GM21515 (cell line): ENCODE measurements around the gene RAD1.

Source experiments
- ATAC-seq: cut with Tn5 transposase; IDR thresholded peaks from one replicate; pipeline ENCODE4 v1.9.1; 2021; ENCODE audit not compliant: unreplicated experiment

RAD1 gene

DNA sequence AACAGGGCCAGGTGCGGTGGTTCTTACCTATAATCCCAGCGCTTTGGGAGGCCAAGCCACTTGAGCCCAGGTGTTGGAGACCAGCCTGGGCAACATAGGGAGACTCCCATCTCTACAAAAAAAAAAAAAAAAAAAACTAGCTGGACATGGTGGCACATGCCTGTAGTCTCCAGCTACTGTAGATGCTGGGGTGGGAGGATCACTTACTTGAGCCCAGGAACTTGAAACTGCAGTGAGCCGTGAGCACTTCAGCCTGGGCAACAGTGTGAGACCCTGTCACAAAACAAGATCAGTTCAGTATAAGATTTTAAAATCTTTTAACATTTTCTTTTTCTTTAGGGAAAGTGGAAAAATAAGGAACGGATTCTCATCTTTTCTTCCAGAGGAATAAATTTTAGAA lies 2.7 kb upstream of the RAD1 start:
- ATAC-seq: no peak

DNA sequence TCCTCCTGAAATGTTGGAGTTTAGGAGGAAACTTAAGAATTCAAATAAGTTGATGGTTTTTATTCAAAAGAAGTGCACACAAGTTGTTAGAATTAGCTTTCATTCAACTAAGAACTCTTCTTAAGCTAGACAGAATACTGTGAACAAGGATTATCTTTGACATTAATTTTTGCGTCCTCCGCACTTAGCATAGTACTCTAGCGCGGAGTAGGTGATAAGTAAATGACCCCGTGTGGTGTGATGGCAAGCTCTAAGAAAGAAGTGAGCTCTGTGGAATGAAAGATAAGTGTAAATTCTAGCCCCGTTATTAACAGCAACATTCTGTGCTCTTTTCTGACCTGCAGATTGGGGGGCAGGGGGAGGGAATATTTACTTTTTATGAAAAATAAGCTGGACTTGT lies 1.2 kb upstream of the RAD1 start:
- ATAC-seq: no peak

DNA sequence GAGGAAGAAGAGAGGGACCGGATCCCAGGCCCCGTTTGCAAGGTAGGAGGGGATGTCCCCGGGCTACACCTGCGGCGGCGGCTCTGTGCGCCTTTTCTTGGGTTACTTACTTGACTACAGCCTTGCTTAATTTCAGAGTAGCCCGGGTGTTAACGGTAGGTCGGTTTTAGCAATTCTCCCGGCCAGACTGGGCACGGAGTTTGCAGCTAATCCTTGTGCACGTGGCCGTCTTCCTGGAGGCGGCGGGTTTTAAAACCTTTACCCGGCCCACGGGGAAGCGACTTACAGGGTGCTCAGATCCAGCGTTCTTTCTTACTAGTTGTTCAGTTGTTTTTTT lies 520 bp upstream of the RAD1 start:
- ATAC-seq: peak; percentile 10

- peak; percentile 17 for ATAC-seq
These were observed 599 bp downstream of the RAD1 start for GRCh38 chr5:34914671-34915138.

- ATAC-seq: no peak
These were observed 2.2 kb downstream of the RAD1 start for GRCh38 chr5:34913072-34913471.

- no peak for ATAC-seq
These were observed 9.7 kb downstream of the RAD1 start for GRCh38 chr5:34905564-34905963.

GRCh38 chr5:34903260-34903659 lies 12.0 kb downstream of the RAD1 start:
- no peak for ATAC-seq

DNA sequence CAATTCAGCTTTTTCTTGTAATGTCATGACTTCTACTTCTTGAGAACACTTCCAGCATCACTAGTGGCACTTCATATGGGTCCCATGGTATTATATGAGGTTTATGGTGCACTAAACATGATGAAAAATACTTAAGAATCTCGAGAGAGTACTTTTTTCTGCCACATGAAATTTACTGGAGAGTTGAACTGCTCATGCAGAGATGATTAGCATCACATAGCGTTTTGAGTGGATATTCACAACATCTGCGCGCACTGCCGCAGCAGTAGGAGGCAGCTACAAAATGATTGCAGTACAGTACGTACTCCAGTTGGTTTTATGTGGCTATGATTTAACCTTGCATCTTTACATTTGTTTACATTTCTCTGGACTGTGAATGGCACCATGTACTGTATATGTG lies 14.7 kb downstream of the RAD1 start:
- no peak for ATAC-seq

DNA sequence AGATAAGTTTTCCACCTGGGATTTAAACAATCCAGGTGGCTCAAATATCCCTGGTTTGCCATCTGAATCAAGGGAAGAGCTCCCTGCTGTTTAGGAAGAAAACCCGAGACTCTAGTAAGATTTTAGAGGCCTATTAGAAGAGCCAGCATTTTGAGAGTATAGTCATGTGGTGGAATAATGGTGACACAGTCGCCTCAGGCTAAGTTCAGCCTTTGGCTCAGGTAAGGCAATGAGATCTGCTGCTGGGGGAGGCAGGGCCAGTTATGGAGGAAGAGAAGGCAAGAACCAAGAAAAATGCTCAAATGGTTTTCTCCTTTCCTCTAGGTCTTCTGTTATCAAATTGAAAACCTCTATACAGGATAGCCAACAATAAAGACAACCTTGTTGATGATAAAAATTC lies 16.2 kb downstream of the RAD1 start:
- ATAC-seq: no peak

- peak; percentile 88 for ATAC-seq
These were observed 16.9 kb downstream of the RAD1 start for GRCh38 chr5:34898258-34898895.

DNA sequence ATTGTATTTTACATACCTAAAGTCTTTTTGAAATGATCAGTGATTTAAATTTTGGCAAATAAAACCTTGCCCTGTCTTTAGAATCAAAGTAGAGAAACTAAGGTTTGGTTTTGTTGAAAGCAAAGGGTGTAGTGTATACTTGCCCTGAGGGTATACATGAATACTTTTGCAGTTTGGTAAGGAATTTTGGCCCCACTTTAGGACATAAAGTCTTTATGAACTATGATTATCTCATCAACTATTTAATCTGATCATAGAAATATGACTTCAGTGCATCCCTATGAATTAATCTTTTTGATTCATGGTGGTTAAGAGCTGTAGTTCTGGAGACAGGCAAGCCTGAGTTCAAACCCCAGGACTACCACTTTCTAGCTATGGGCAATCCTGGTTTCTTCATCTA lies 17.7 kb downstream of the RAD1 start:
- no peak for ATAC-seq

GRCh38 chr5:34895641-34896419 lies 19.5 kb downstream of the RAD1 start:
- ATAC-seq: no peak

- ATAC-seq: no peak
These were observed 20.6 kb downstream of the RAD1 start for GRCh38 chr5:34894716-34895115.

- no peak for ATAC-seq
These were observed 22.9 kb downstream of the RAD1 start for GRCh38 chr5:34892414-34892813.

DNA sequence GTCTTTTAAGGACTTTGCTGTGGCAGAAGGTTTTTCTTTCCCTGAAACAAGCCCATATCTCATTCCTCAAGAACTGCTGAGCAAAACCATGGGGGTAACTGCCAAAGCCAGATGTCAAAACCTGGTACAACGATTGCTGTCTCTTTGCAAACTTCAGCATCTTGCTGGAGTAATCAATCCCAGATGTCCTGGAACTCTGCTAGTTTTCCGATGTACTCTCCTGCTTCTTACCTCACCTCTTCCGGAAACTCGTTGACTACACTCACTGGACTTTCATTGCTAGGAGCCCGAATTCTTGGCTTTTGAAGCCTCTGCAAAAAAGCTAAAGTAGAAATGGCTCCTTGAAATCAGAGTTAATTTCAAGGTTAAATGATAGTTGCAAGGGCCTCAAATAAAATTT lies 23.3 kb downstream of the RAD1 start:
- no peak for ATAC-seq

GRCh38 chr5:34889394-34889793 lies 25.9 kb downstream of the RAD1 start:
- no peak for ATAC-seq

DNA sequence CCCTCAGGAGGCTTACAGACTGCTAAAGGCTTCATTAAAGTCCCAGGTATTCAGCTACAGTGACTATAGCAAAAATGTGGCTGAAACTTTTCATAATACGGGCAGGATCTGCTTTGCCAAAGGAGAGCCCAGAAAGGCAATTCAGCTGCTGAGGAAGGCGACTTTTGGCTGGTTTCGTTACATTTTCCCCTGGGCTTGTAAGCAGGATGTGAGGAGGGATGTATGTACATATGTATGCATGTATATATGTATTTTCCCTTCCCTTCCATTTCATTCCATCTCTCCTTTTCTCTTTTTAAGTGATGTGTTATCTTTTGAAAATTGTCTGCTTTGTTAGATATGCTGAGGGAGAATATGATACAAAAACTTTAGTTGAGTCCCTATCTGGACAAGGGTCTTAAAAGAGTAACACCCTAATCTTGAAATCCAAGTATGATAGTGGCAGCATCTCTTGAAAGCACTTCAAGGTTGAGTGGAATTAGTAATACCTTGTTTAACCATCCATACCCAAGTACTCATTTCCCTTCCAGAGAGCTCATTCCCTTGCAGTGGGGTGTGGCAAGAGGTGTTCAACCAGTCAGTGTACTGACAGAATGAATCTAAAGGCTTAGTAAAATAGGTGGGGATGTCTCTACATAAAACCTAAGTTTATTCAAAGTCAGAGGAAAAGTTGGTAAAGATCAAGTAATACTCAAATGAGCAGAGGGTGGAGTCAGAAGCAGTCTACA lies 28.7 kb downstream of the RAD1 start:
- ATAC-seq: no peak

GRCh38 chr5:34881246-34881645 lies 34.1 kb downstream of the RAD1 start:
- no peak for ATAC-seq

- ATAC-seq: no peak
These were observed 39.0 kb downstream of the RAD1 start for GRCh38 chr5:34876275-34876674.

DNA sequence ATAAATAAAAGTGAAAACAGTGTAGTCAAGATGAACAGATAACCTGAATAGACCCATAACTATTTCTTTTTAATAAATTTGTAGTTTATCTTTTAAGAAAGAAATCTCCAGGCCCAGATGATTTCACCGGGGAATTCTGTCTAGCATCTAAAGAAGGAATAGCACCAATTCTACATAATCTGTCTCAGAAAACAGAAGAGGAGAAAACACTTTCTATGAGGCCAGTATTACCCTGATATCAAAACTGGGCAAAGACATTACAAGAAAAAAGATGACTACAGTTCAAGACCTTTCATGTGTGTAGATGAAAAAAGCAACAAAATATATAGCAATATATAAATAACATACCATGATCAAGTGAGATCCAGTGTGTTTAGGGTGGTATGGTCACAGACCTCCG lies 44.9 kb downstream of the RAD1 start:
- ATAC-seq: no peak

DNA sequence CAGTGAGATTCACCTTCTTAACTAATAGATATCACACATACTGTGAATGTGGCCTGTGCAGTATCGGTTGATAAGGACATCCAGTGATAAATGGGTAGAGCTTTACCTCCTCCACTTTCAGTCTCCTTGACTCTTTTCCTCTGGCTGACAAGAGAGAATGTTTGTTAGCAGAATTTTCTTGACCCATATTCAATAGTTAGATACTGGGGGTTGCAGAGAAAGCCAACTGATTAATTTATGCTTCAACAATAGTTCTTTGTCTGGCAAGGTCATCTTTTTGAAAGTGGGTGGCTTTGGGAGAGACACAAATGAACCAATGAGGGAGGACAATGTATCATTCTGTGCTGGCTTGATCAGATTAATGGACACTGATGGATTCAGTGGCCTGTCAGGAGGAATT lies 46.0 kb downstream of the RAD1 start:
- no peak for ATAC-seq

DNA sequence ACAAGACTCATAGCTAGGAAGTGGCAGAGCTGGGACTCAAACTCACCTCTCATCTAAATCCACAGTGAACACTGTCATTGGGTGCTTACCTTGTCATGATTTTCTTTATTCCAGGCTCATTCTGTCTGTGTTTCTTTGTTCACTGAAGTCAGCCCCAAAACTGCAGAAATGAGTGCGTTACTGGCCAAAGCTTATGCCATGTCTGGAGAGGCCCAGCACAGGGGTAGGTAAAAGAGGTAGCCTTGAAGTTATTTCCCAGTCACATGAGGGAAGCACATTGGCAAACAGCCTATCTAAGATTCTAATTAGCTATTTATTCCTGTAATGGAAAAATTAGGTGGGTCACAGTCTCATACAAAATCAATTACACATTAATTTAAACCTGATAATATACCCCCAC lies 46.5 kb downstream of the RAD1 start:
- ATAC-seq: no peak
